Tibial artery (tissue), 4 donors: ENCODE measurements around the gene DMD.

Experiments
- DNase-seq, 2 donors: peaks; one replicate each; pipeline ENCODE4 v3.0.0-alpha.2; 2019
- H3K27ac ChIP-seq, 2 donors: fragments of 200-600 bp; sonication (generic) in 1 of 2; 1 replicate in 1 of 2; 2 replicates in 1 of 2; pipeline ENCODE4 v1.5.1; 2018 to 2019; ENCODE audit warnings: mild to moderate bottlenecking in 1 of 2
- H3K27me3 ChIP-seq, 2 donors: fragments of 200-600 bp; sonication (generic) in 1 of 2; one replicate each; pipeline versions ENCODE4 v1.5.1 to v1.6.0; 2016 to 2019
- H3K36me3 ChIP-seq, 3 donors: fragments of 200-600 bp; sonication (generic) in 2 of 3; one replicate each; pipeline ENCODE4 v1.5.1; 2016 to 2019; ENCODE audit warnings: mild to moderate bottlenecking in 2 of 3
- H3K4me1 ChIP-seq, 4 donors: fragments of 200-600 bp; sonication (generic) in 2 of 4; 1 replicate in 3 of 4; 2 replicates in 1 of 4; pipeline ENCODE4 v1.5.1; 2016 to 2019
- H3K4me3 ChIP-seq, 2 donors: fragments of 200-600 bp; sonication (generic) in 1 of 2; 1 replicate in 1 of 2; 2 replicates in 1 of 2; pipeline ENCODE4 v1.5.1; 2018 to 2019; ENCODE audit warnings: mild to moderate bottlenecking in 2 of 2
- H3K9me3 ChIP-seq, 3 donors: fragments of 200-600 bp; sonication (generic) in 1 of 3; one replicate each; pipeline ENCODE4 v1.5.1; 2016 to 2019
- CTCF ChIP-seq, 2 experiments: fragments of 200-600 bp in 1 of 2; fragments of 450-650 bp in 1 of 2; IDR thresholded peaks; one replicate each; pipeline ENCODE4 v1.5.1; 2017 to 2019; ENCODE audit warnings: antibody characterized with exemption in 2 of 2, mild to moderate bottlenecking in 1 of 2, moderate library complexity in 1 of 2
- intact Hi-C: fragments of 100-400 bp; cut with DNase I; formaldehyde crosslinking; loops from one replicate; pipeline ENCODE4 v1.15.0; 2023; ENCODE audit warnings: low total_unique reads

DMD gene

GRCh38 chrX:32576885-32577284, 634.5 kb downstream of the DMD start:
- Histone ChIP-seq H3K36me3 (no peaks in the 10 kb centered on the region), H3K9me3 (no peaks in the 10 kb centered on the region), H3K27ac (no peak overlapping the region), H3K4me3 (no peak overlapping the region), H3K4me1 (no peaks in the 10 kb centered on the region), H3K27me3 (no peaks in the 10 kb centered on the region)
- intact Hi-C loops: no loop called here
- no peak for TF ChIP-seq CTCF (IDR thresholded peaks at IDR 0.05)
- DNase-seq: no peak

DNA sequence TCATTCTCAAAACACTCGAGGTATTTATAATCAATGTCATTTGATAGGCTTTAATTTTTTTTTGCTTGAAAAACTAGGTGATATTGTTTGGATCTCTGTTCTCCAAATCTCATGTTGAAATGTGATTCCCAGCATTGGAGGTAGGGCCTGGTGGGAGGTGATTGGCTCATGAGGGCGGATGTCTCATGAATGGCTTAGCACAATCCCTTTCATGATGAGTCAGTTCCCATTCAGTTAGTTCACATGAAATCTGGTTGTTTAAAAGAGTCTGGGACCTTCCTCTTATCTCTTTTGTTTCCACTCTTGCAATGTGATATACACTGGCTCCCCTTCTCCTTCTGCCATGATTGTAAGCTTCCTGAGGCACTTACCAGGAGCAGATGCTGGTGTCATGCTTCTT, 638.7 kb downstream of the DMD start:
- intact Hi-C loops: no loop called here
- Histone ChIP-seq H3K4me3 (no peak overlapping the region), H3K9me3 (no peaks in the 10 kb centered on the region), H3K27ac (no peak overlapping the region), H3K36me3 (no peaks in the 10 kb centered on the region), H3K4me1 (no peaks in the 10 kb centered on the region), H3K27me3 (no peaks in the 10 kb centered on the region)
- DNase-seq: no peak
- no peak for TF ChIP-seq CTCF (IDR thresholded peaks at IDR 0.05)

DNA sequence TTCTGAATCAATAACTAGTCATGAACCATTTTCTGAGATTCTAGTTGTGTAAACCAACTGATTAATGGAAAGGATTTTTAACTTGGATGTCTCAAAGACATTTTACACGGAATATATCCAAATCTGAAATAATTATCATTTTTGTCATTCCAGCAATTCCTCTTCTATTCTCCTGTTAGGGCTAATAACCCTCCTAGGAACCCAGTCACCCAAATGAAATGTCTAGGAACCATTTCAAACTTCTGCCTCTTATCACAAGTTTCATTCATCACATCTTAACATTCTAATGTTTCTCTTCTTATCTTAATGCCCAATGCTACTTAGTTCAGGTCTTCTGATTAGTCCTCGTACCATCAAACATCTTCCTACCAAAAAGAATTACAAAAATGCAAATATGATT, 639.8 kb downstream of the DMD start:
- DNase-seq: no peak
- TF ChIP-seq CTCF (IDR thresholded peaks at IDR 0.05): no peak
- no peaks in the 10 kb centered on the region for H3K4me1 ChIP-seq
- intact Hi-C loops: no loop called here
- H3K27ac ChIP-seq: no peak overlapping the region
- H3K36me3 ChIP-seq: no peaks in the 10 kb centered on the region
- no peak overlapping the region for H3K4me3 ChIP-seq
- no peaks in the 10 kb centered on the region for H3K27me3 ChIP-seq
- no peaks in the 10 kb centered on the region for H3K9me3 ChIP-seq

- no peak for DNase-seq
- no peaks in the 10 kb centered on the region for H3K4me1 ChIP-seq
- intact Hi-C loops: no loop called here
- no peaks in the 10 kb centered on the region for H3K27me3 ChIP-seq
- H3K9me3 ChIP-seq: no peaks in the 10 kb centered on the region
- H3K36me3 ChIP-seq: peaks cover 0 to 7% (median 0%) of the 10 kb centered on the region in 3 donors
- TF ChIP-seq CTCF (IDR thresholded peaks at IDR 0.05): no peak
- no peak overlapping the region for H3K4me3 ChIP-seq
- H3K27ac ChIP-seq: no peak overlapping the region
Measured at GRCh38 chrX:32562261-32562660, 649.1 kb downstream of the DMD start.

- Histone ChIP-seq H3K36me3 (no peaks in the 10 kb centered on the region), H3K27me3 (no peaks in the 10 kb centered on the region), H3K4me1 (peaks cover 0 to 7% (median 2%) of the 10 kb centered on the region in 4 donors), H3K27ac (no peak overlapping the region), H3K9me3 (no peaks in the 10 kb centered on the region), H3K4me3 (no peak overlapping the region)
- intact Hi-C loops: no loop called here
- TF ChIP-seq CTCF (IDR thresholded peaks at IDR 0.05): no peak
- DNase-seq: no peak
Measured at GRCh38 chrX:32545101-32545500, 666.2 kb downstream of the DMD start.

- Histone ChIP-seq H3K36me3 (no peaks in the 10 kb centered on the region), H3K4me3 (no peak overlapping the region), H3K27ac (no peak overlapping the region), H3K27me3 (no peaks in the 10 kb centered on the region), H3K4me1 (no peaks in the 10 kb centered on the region), H3K9me3 (no peaks in the 10 kb centered on the region)
- TF ChIP-seq CTCF (IDR thresholded peaks at IDR 0.05): no peak
- DNase-seq: no peak
- intact Hi-C loops: loop anchor here (10.0 kb wide), 1 partner anchor 796 kb away; no protein-coding TSS in a partner anchor
Measured at GRCh38 chrX:32538554-32538953, 672.8 kb downstream of the DMD start.
